H1 (cell line): ENCODE data around the gene PRTG. TPM values are rescaled to one million over a fixed set of nuclear protein-coding genes. Genes with fewer than 3 reads are reported as not detected.
A peak's percentile ranks its signal among the peaks of the same experiment; 100 is the strongest.

ENCODE experiments used
- CTCF ChIA-PET: fragments of 300-600 bp; sonication (Branson Sonifier 250); formaldehyde crosslinking; loops from one replicate; lab custom pipeline; 2021; ENCODE audit not compliant: partially characterized antibody; lab: Charles Lee
- POLR2A ChIA-PET: fragments of 300-600 bp; sonication (Branson Sonifier 250); formaldehyde crosslinking; loops from one replicate; lab custom pipeline; 2021; ENCODE audit warnings: inconsistent platforms; ENCODE audit not compliant: partially characterized antibody; lab: Charles Lee
- DNase-seq, 2 experiments: peaks; one replicate each; pipeline versions ENCODE4 v3.0.0 to v3.0.0-alpha.2; 2010 to 2022; ENCODE audit warnings: low spot score in 2 of 2, low read depth in 1 of 2, mixed read lengths in 1 of 2
- FAIRE-seq: peaks from 2 replicates; lab custom pipeline; 2011; peaks lifted over from hg19 to GRCh38; lab: Jason Lieb, UNC
- H2AFZ ChIP-seq: 2 replicates; pipeline ENCODE4 v1.8.1; 2012; ENCODE audit warnings: low read length, inconsistent platforms
- H2AK5ac ChIP-seq: 2 replicates; pipeline ENCODE4 v1.6.1; 2013; ENCODE audit warnings: low read depth, low read length
- H2BK120ac ChIP-seq: replicated peaks from 2 replicates; pipeline ENCODE3; 2013; ENCODE audit warnings: low read depth, low read length, inconsistent platforms
- H2BK12ac ChIP-seq: 2 replicates; pipeline ENCODE4 v1.6.1; 2013; ENCODE audit warnings: low read depth, low read length
- H2BK15ac ChIP-seq: 2 replicates; pipeline ENCODE4 v1.6.1; 2013; ENCODE audit warnings: low read length
- H2BK20ac ChIP-seq: 2 replicates; pipeline ENCODE4 v1.6.1; 2013; ENCODE audit warnings: low read length
- H2BK5ac ChIP-seq: 2 replicates; pipeline ENCODE4 v1.6.1; 2013; ENCODE audit warnings: low read depth, low read length
- H3K14ac ChIP-seq: 2 replicates; pipeline ENCODE4 v1.6.1; 2013; ENCODE audit warnings: inconsistent platforms; ENCODE audit not compliant: insufficient read length
- H3K18ac ChIP-seq: 2 replicates; pipeline ENCODE4 v1.6.1; 2013; ENCODE audit warnings: low read length; ENCODE audit errors: extremely low read depth
- H3K23ac ChIP-seq: 2 replicates; pipeline ENCODE4 v1.6.1; 2013; ENCODE audit warnings: inconsistent platforms; ENCODE audit not compliant: insufficient read length
- H3K23me2 ChIP-seq: 2 replicates; pipeline ENCODE4 v1.6.1; 2013; ENCODE audit warnings: low read depth, low read length
- H3K27ac ChIP-seq: 2 replicates; pipeline ENCODE4 v1.6.1; 2011; ENCODE audit warnings: low read depth, low read length, inconsistent platforms
- H3K27me3 ChIP-seq, 4 experiments: replicated peaks in 1 of 4; 1 replicate in 1 of 4; 2 replicates in 3 of 4; pipeline versions ENCODE4 v1.6.1 to v1.8.1; 2011 to 2013; ENCODE audit warnings: low read length in 3 of 4, mild to moderate bottlenecking in 3 of 4, inconsistent platforms in 2 of 4, mixed read lengths in 2 of 4, moderate library complexity in 1 of 4; ENCODE audit not compliant: control insufficient read depth in 3 of 4, insufficient read depth in 3 of 4; ENCODE audit errors: extremely low read depth in 1 of 4
- H3K36me3 ChIP-seq, 4 experiments: 2 replicates each; pipeline versions ENCODE4 v1.6.1 to v1.8.1; 2011 to 2013; ENCODE audit warnings: mild to moderate bottlenecking in 4 of 4, low read length in 3 of 4, moderate library complexity in 2 of 4, control low read depth in 1 of 4, inconsistent platforms in 1 of 4; ENCODE audit not compliant: insufficient read depth in 4 of 4, control insufficient read depth in 2 of 4
- H3K4ac ChIP-seq: replicated peaks from 2 replicates; pipeline ENCODE3; 2013; ENCODE audit warnings: low read length, low read depth, mixed read lengths, inconsistent platforms; ENCODE audit not compliant: insufficient read length
- H3K4me1 ChIP-seq, 4 experiments: replicated peaks in 1 of 4; 1 replicate in 1 of 4; 2 replicates in 3 of 4; pipeline versions ENCODE4 v1.6.1 to v1.8.1; 2011 to 2013; ENCODE audit warnings: low read length in 3 of 4, inconsistent platforms in 2 of 4, mixed read lengths in 1 of 4; ENCODE audit not compliant: insufficient read depth in 4 of 4, control insufficient read depth in 3 of 4
- H3K4me2 ChIP-seq, 2 experiments: 2 replicates each; pipeline versions ENCODE4 v1.6.1 to v1.8.1; 2011 to 2013; ENCODE audit warnings: low read depth in 2 of 2, low read length in 2 of 2, control low read depth in 1 of 2, inconsistent platforms in 1 of 2, mild to moderate bottlenecking in 1 of 2; ENCODE audit not compliant: insufficient read depth in 1 of 2
- H3K4me3 ChIP-seq, 4 experiments: fragments of 200-600, 300-600 bp in 1 of 4; sonication (generic), shearing (Covaris generic), sonication (Bioruptor Twin) in 1 of 4; 2 replicates each; pipeline versions ENCODE4 v1.5.1 to v1.8.1; 2011 to 2016; ENCODE audit warnings: low read length in 4 of 4, low read depth in 3 of 4, control low read depth in 2 of 4, inconsistent platforms in 2 of 4, mild to moderate bottlenecking in 2 of 4, mixed read lengths in 1 of 4, moderate library complexity in 1 of 4; ENCODE audit not compliant: insufficient read depth in 2 of 4; ENCODE audit errors: extremely low read depth in 1 of 4
- H3K56ac ChIP-seq: replicated peaks from 2 replicates; pipeline ENCODE3; 2013; ENCODE audit warnings: low read depth, mild to moderate bottlenecking, mixed read lengths, low read length, inconsistent platforms; ENCODE audit not compliant: insufficient read length
- H3K79me1 ChIP-seq: 2 replicates; pipeline ENCODE4 v1.6.1; 2013; ENCODE audit warnings: low read depth, low read length, control low read depth
- H3K79me2 ChIP-seq, 2 experiments: 2 replicates each; pipeline versions ENCODE4 v1.6.1 to v1.8.1; 2012 to 2013; ENCODE audit warnings: low read length in 2 of 2, mild to moderate bottlenecking in 2 of 2, inconsistent platforms in 1 of 2; ENCODE audit not compliant: insufficient read depth in 2 of 2, control insufficient read depth in 1 of 2
- H3K9ac ChIP-seq, 4 experiments: replicated peaks in 1 of 4; 1 replicate in 1 of 4; 2 replicates in 3 of 4; pipeline versions ENCODE4 v1.6.1 to v1.8.1; 2011 to 2013; ENCODE audit warnings: low read depth in 3 of 4, low read length in 3 of 4, control low read depth in 2 of 4, mild to moderate bottlenecking in 2 of 4, moderate library complexity in 2 of 4, inconsistent platforms in 1 of 4; ENCODE audit errors: extremely low read depth in 1 of 4
- H3K9me3 ChIP-seq, 2 experiments: 2 replicates each; pipeline versions ENCODE4 v1.6.1 to v1.8.1; 2012 to 2013; ENCODE audit warnings: mild to moderate bottlenecking in 2 of 2, moderate library complexity in 2 of 2, control low read depth in 1 of 2, inconsistent platforms in 1 of 2, low read depth in 1 of 2, low read length in 1 of 2, mixed read lengths in 1 of 2; ENCODE audit not compliant: insufficient read depth in 2 of 2
- H4K20me1 ChIP-seq, 2 experiments: replicated peaks in 1 of 2; 2 replicates each; pipeline versions ENCODE3 to v1.8.1; 2011 to 2013; ENCODE audit warnings: inconsistent platforms in 2 of 2, low read length in 2 of 2, mild to moderate bottlenecking in 1 of 2; ENCODE audit not compliant: insufficient read depth in 2 of 2, control insufficient read depth in 1 of 2
- H4K5ac ChIP-seq: 2 replicates; pipeline ENCODE4 v1.6.1; 2013; ENCODE audit warnings: low read length, low read depth, mixed read lengths, inconsistent platforms; ENCODE audit not compliant: insufficient read length
- H4K8ac ChIP-seq: 2 replicates; pipeline ENCODE4 v1.8.0; 2013; ENCODE audit warnings: mild to moderate bottlenecking, moderate library complexity, low read length, inconsistent platforms; ENCODE audit not compliant: insufficient read depth; ENCODE audit errors: extremely low read depth
- H4K91ac ChIP-seq: replicated peaks from 2 replicates; pipeline ENCODE3; 2013; ENCODE audit warnings: low read length, mixed read lengths, inconsistent platforms; ENCODE audit not compliant: insufficient read length
- CBX5 ChIP-seq: fragments of 300-800, 300-1000 bp; sonication (generic); IDR thresholded peaks from 2 replicates; pipeline ENCODE4 v1.7.1; 2016; ENCODE audit warnings: antibody characterized with exemption, low read length, low read depth
- CHD1 ChIP-seq: IDR thresholded peaks from 2 replicates; pipeline ENCODE4 v1.6.1; 2012; ENCODE audit warnings: low read depth, low read length, improper control_type of control experiment
- GTF2F1 ChIP-seq: IDR thresholded peaks from 2 replicates; pipeline ENCODE4 v1.6.1; 2012; ENCODE audit warnings: low read depth, low read length, improper control_type of control experiment, borderline replicate concordance
- HDAC2 ChIP-seq, 2 experiments: fragments of 300-600 bp in 1 of 2; sonication (generic) in 1 of 2; IDR thresholded peaks; 2 replicates each; pipeline ENCODE4 v1.6.1; 2011 to 2012; ENCODE audit warnings: low read depth in 2 of 2, low read length in 2 of 2, mild to moderate bottlenecking in 2 of 2, moderate library complexity in 2 of 2, borderline replicate concordance in 1 of 2, inconsistent platforms in 1 of 2
- JUN ChIP-seq: IDR thresholded peaks from 2 replicates; pipeline ENCODE4 v1.6.1; 2011; ENCODE audit warnings: low read depth, mild to moderate bottlenecking, improper control_type of control experiment, low read length
- KDM4A ChIP-seq: IDR thresholded peaks from one replicate; pipeline ENCODE4 v1.7.1; 2012; ENCODE audit warnings: low read depth, mild to moderate bottlenecking, moderate library complexity, low read length, inconsistent platforms; ENCODE audit not compliant: severe bottlenecking
- SAP30 ChIP-seq: fragments of 300-600 bp; sonication (generic); IDR thresholded peaks from 2 replicates; pipeline ENCODE4 v1.7.1; 2012; ENCODE audit warnings: low read length, moderate library complexity, mild to moderate bottlenecking, inconsistent platforms; ENCODE audit not compliant: insufficient read depth, insufficient replicate concordance
- SIRT6 ChIP-seq: IDR thresholded peaks from one replicate; pipeline ENCODE4 v1.7.1; 2012; ENCODE audit warnings: low read length, inconsistent platforms
- SIX5 ChIP-seq: IDR thresholded peaks from 2 replicates; pipeline ENCODE4 v1.6.1; 2011; ENCODE audit warnings: mild to moderate bottlenecking, low read depth, low read length
- SRF ChIP-seq: IDR thresholded peaks from 2 replicates; pipeline ENCODE4 v1.6.1; 2011; ENCODE audit warnings: mild to moderate bottlenecking, low read depth, low read length, moderate library complexity
- SUZ12 ChIP-seq: fragments of 200-600 bp; sonication (generic); IDR thresholded peaks from 2 replicates; pipeline ENCODE4 v1.6.1; 2012; ENCODE audit warnings: mild to moderate bottlenecking, inconsistent platforms, low read length, moderate library complexity, mixed read lengths
- TAF1 ChIP-seq: IDR thresholded peaks from 2 replicates; pipeline ENCODE4 v1.6.1; 2011; ENCODE audit warnings: mild to moderate bottlenecking, low read depth, low read length
- WGBS, 2 experiments: shearing (Covaris generic) in 1 of 2; methylation state at CpG; one replicate each; pipeline versions ENCODE4 v1.1.6 to v1.1.7; 2013 to 2015; ENCODE audit warnings: low lambda C conversion rate in 2 of 2, mixed read lengths in 2 of 2, inconsistent platforms in 1 of 2, low coverage in 1 of 2, missing lambda C conversion rate in 1 of 2; ENCODE audit not compliant: insufficient replicate concordance in 2 of 2, insufficient coverage in 1 of 2, insufficient read length in 1 of 2; ENCODE audit errors: extremely low coverage in 1 of 2, missing lambda C conversion rate in 1 of 2; 5-methylcytosine and 5-hydroxymethylcytosine counted together
- polyA plus RNA-seq, 7 experiments: library from polyadenylated mRNA; depleted of rRNA in 3 of 7; stranded (reverse) in 5 of 7; unstranded in 2 of 7; fragments of >200 nt in 5 of 7; fragments of 200-250 nt in 2 of 7; gene quantifications; 1 replicate in 5 of 7; 2 replicates in 1 of 7; 4 replicates in 1 of 7; pipeline versions ENCODE4 v1.2.1 to v1.2.3, GENCODE V29; 2011 to 2013; ENCODE audit warnings: missing spikeins in 2 of 7, mixed read lengths in 2 of 7
- total RNA-seq: library from RNA; stranded (reverse); fragmentation: NEBNext Ultra II Directional; extraction: Animal tissue kit (Norgen Biotek cat#: 25700); gene quantifications from 2 replicates; pipeline ENCODE4 v1.2.1, GENCODE V29; 2021
- TF ChIP-seq, protein P1 (sequence below): IDR thresholded peaks from 2 replicates; pipeline ENCODE4 v1.6.1; 2012; ENCODE audit warnings: inconsistent platforms

The PRTG gene
- total and polyA plus RNA-seq, 2 of the 8 experiments (the other 6 are each of a cell fraction or from before 2014, with no cell fraction given), result 3.1 to 3.2 TPM

DNA sequence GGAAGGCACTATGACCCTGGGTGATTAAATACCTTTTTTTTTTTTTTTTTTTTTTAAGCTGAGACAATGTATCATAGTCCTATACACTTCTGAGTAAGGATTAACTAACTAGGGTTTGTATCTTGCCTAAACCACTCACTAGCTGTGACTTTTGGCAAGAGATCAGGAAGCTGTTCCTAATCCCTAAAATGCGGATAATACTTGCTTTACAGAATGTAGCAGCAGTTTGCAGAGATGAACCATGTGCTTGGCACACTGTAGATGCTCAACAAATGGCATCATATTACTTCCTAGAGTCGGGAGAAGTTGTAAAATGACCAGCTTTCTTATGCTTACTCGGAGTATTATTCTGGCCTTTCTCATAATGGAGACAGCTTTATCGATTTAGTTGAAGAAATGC, 129.2 kb downstream of the PRTG start:
- H3K79me1 ChIP-seq, result no peaks in the 10 kb centered on the region
- H3K27me3 ChIP-seq, result no peaks in the 10 kb centered on the region
- no peak for FAIRE-seq
- POLR2A ChIA-PET, result no interaction called here
- 85% methylated on average over 4 of the region's 4 CpGs; no CpG with 5 or more reads in 1 of the 2 experiments for WGBS, 2 experiments
- H3K27ac ChIP-seq, result no peak overlapping the region
- no peaks in the 10 kb centered on the region for H4K20me1 ChIP-seq
- H3K14ac ChIP-seq, result no peak overlapping the region
- CTCF ChIA-PET, result interaction anchor here (1.6 kb wide), 1 partner anchor 11 kb away, joined by 4 read pairs; no protein-coding TSS in a partner anchor
- H2AFZ ChIP-seq, result 0 out of 2 replicates have a peak overlapping the region, but pooled peaks have one; percentile 48
- no peak overlapping the region for H2BK120ac ChIP-seq
- no peak for DNase-seq
- H3K36me3 ChIP-seq, result no peaks in the 10 kb centered on the region
- peaks cover 0 to 4% (median 0%) of the 10 kb centered on the region in 4 experiments; a peak in 2 of 7 replicates for H3K4me1 ChIP-seq
- H3K23me2 ChIP-seq, result no peaks in the 10 kb centered on the region
- H2BK20ac ChIP-seq, result no peak overlapping the region
- no peak overlapping the region for H2BK12ac ChIP-seq
- H3K79me2 ChIP-seq, result no peaks in the 10 kb centered on the region
- H3K9ac ChIP-seq, result no peak overlapping the region
- H3K23ac ChIP-seq, result no peak overlapping the region
- H3K9me3 ChIP-seq, result no peaks in the 10 kb centered on the region
- H4K8ac ChIP-seq, result no peak overlapping the region
- H3K18ac ChIP-seq, result no peak overlapping the region
- no peak overlapping the region for H2BK15ac ChIP-seq
- no peak overlapping the region for H3K56ac ChIP-seq
- H3K4me3 ChIP-seq, result no peak overlapping the region
- no peak overlapping the region for H4K91ac ChIP-seq
- no peak overlapping the region for H4K5ac ChIP-seq
- no peak overlapping the region for H2BK5ac ChIP-seq
- H3K4ac ChIP-seq, result no peak overlapping the region
- H2AK5ac ChIP-seq, result no peak overlapping the region
- no peak overlapping the region for H3K4me2 ChIP-seq
- TF ChIP-seq SRF (no peak), SIRT6 (no peak), TAF1 (no peak), GTF2F1 (no peak), HDAC2 (IDR thresholded peaks at IDR 0.05; ENCODE audit: borderline replicate concordance in 1 of 2, low read depth in 2 of 2, low read length in 2 of 2) (no peak), CBX5 (no peak), KDM4A (no peak), SUZ12 (no peak), SAP30 (no peak), JUN (no peak), CHD1 (no peak), SIX5 (no peak)
- TF ChIP-seq, protein P1, sequence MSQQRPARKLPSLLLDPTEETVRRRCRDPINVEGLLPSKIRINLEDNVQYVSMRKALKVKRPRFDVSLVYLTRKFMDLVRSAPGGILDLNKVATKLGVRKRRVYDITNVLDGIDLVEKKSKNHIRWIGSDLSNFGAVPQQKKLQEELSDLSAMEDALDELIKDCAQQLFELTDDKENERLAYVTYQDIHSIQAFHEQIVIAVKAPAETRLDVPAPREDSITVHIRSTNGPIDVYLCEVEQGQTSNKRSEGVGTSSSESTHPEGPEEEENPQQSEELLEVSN, result no peak
